Hematopoietic multipotent progenitor cell treated with erythropoietin and hydrocortisone succinate and interleukin-3 and kit ligand, for 6 days (in vitro differentiated cells): ENCODE data around the gene LIMS4.
"Not testable (repeated sequence)": the region's sequence is repeated elsewhere in the genome, so short reads cannot be mapped to it uniquely, and the experiment has no call there.

Experiments
- DNase-seq: peaks from one replicate; pipeline ENCODE4 v3.0.0-alpha.2; 2015

Gene LIMS4

GRCh38 chr2:110449127-110449947, 23.3 kb downstream of the LIMS4 start:
- DNase-seq, result not testable (repeated sequence)

DNA sequence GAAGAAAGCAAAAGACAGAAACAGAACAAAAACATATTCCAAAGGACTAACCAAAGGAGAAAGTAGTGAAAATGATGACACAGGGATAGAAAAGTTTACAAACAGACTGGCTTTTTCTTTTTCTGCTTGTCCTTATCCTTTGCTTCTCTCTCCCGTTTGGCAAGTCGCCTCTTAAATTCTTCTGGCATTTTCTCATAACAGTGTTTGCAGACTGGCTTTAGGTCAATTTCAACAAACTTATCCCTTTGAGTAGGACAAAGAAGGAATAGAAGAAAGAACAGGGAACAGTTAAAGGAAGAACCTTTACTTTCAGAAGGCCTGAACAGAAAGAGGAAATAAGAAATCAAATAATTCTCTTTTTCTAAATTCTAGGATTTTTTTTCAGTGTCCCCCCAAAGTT, 26.0 kb downstream of the LIMS4 start:
- DNase-seq, result not testable (repeated sequence)

DNA sequence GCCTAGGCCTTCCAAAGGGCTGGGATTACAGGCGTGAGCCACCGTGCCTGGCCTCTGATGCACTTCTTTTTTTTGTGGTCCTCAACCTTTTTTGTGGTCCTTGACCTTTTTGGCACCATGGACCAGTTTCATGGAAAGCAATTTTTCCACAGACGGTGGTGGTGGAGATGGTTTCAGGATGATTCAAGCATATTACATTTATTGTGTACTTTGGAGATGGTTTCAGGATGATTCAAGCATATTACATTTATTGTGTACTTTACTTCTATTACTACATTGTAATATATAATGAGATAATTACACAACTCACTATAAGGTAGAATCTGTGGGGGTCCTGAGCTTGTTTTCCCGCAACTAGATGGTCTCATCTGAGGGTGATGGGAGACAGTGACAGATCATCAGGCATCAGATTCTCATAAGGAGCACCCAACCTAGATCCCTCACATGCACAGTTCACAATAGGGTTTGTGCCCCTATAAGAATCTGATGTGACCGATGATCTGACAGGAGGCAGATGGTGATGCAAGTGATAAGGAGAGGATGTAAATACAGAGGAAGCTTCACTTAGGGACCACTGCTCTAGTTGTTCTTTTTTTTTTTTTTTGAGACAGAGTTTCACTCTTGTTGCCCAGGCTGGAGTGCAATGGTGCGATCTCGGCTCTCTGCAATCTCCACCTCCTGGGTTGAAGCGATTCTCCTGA, 29.2 kb downstream of the LIMS4 start:
- not testable (repeated sequence) for DNase-seq

- not testable (repeated sequence) for DNase-seq
Observed at GRCh38 chr2:110441905-110442304, 30.7 kb downstream of the LIMS4 start.

GRCh38 chr2:110434565-110434964, 38.1 kb downstream of the LIMS4 start:
- not testable (repeated sequence) for DNase-seq

GRCh38 chr2:110425725-110426124, 46.9 kb downstream of the LIMS4 start:
- not testable (repeated sequence) for DNase-seq

GRCh38 chr2:110424421-110424820, 48.2 kb downstream of the LIMS4 start:
- not testable (repeated sequence) for DNase-seq

- not testable (repeated sequence) for DNase-seq
Observed at GRCh38 chr2:110423574-110423962, 49.0 kb downstream of the LIMS4 start.

GRCh38 chr2:110422852-110423573, 49.6 kb downstream of the LIMS4 start:
- DNase-seq, result not testable (repeated sequence)

- DNase-seq, result not testable (repeated sequence)
Observed at GRCh38 chr2:110420641-110421354, 51.8 kb downstream of the LIMS4 start.

DNA sequence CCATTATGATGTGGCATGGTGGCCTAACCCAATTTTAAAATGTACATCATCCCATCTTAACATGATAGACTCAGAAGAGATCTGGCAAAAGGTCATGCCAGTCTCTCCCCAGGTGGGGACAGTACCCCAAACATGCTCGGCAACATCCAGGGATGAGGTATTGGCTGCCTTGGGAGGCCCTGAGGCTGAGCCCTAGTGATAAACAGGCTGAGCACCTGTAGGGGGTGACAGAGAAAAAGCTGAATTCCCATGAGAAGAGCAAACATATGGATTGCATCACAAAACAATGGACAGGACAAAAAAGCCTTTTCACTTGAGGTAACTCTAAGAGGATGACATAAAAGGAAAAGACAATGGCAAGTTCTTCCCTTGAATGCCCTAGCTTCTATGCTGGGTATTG, 65.5 kb downstream of the LIMS4 start:
- DNase-seq, result not testable (repeated sequence)

DNA sequence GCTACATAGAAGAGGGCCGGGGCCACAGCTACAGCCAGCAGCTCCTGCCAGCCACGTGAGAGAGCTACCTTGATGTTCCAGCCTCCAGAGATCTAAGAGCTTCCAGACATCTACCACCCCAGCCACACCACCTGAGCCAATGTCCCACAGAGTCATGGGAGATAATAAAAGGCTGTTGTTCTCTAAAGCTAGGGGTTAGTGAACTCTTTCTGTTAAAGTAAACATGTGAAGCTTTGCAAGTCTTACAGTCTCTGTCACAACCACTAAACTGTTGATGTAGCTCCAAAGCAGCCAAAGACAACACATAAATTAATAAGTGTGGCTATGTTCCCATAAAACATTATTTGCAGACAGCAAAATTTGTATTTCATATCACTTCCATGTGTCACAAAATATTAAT, 67.6 kb downstream of the LIMS4 start:
- not testable (repeated sequence) for DNase-seq

DNA sequence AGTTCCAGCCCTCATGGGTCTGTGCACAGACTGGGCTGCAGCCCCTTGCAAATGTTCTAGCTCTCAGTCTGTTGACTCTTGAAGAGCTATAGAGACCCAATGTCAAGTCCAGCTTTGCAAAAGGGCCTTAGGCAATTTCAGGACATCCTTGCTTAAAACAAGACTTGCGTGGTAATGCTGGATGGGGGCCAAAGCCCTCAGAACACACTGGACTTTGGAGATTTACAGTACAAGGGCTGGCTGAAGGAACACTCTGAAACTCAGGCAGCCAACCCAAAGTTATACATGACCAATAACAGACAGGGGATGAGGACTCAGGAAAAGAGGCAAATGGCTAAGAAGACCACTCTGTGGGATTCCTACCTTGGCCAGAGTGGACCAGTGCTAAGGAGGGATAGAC, 68.4 kb downstream of the LIMS4 start:
- not testable (repeated sequence) for DNase-seq

- DNase-seq, result not testable (repeated sequence)
Observed at GRCh38 chr2:110401001-110401618, 71.5 kb downstream of the LIMS4 start.

DNA sequence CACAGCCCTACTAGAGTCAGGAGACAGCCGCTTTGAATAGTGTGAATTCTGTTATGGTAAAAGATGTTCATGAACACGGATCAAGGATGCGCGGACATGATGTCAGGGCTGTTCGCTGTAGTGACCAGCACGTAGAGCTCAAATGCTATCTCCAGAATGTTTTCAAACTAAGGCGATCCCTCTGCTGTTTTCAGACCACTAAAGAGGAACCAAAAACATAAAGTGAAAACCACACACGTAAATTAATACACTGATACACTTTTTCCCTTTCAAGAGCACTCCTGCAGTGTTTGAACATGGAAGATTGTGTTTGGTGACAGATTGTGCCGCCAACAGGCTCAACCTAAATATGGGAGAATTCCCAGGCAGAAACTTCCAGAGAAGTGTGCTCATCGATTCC, 73.2 kb downstream of the LIMS4 start:
- DNase-seq, result not testable (repeated sequence)

DNA sequence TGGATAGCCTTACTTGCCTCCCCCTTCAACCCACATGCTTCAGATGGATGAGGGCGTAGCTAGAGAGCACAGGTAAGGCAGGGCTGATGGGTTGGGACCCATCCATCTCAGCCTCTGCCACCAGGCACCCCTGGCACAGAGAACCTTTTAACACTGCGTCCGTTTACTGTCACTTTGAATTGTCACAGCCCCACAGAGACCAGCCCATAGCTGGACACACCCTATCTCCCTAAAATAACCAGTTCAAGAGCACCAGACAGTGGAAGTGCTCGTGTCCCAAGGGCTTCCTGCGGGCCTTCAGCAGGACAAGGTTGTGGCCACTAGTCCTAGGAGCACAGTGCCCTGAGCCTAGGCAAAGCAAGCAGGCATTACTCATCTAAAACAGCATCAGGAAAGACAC, 76.6 kb downstream of the LIMS4 start:
- not testable (repeated sequence) for DNase-seq
